Adrenal gland (tissue), 12 donors: ENCODE results near the gene GPHN. TPM values are rescaled to one million over a fixed set of nuclear protein-coding genes. Genes with fewer than 3 reads are reported as not detected.

Experiments used
- DNase-seq, 7 donors: peaks; one replicate each; pipeline ENCODE4 v3.0.0-alpha.2; 2019 to 2020
- H3K27ac ChIP-seq, 5 donors: fragments of 200-600 bp; sonication (generic) in 4 of 5; 1 replicate in 3 of 5; 2 replicates in 2 of 5; pipeline versions ENCODE4 v1.5.1 to v1.8.0; 2016 to 2020; ENCODE audit warnings: mild to moderate bottlenecking in 1 of 5
- H3K27me3 ChIP-seq: fragments of 200-600 bp; 2 replicates; pipeline ENCODE4 v1.8.0; 2021
- H3K36me3 ChIP-seq, 2 donors: fragments of 200-600 bp; replicated peaks in 1 of 2; 1 replicate in 1 of 2; 2 replicates in 1 of 2; pipeline versions ENCODE4 v1.5.1 to v1.8.0; 2018 to 2022
- H3K4me1 ChIP-seq, 2 donors: fragments of 200-600 bp; replicated peaks in 1 of 2; 1 replicate in 1 of 2; 2 replicates in 1 of 2; pipeline versions ENCODE4 v1.5.1 to v1.8.0; 2018 to 2021
- H3K4me3 ChIP-seq, 4 donors: fragments of 200-600 bp; sonication (generic) in 3 of 4; one replicate each; pipeline ENCODE4 v1.5.1; 2016 to 2018
- H3K9me3 ChIP-seq, 3 donors: fragments of 200-600 bp; sonication (generic) in 1 of 3; replicated peaks in 1 of 3; 1 replicate in 2 of 3; 2 replicates in 1 of 3; pipeline versions ENCODE4 v1.5.1 to v1.8.0; 2016 to 2021
- CTCF ChIP-seq, 6 experiments: fragments of 450-650 bp in 4 of 6; fragments of 200-600 bp in 2 of 6; sonication (generic) in 1 of 6; IDR thresholded peaks; 1 replicate in 5 of 6; 2 replicates in 1 of 6; pipeline versions ENCODE4 v1.5.1 to v1.8.0; 2016 to 2021; ENCODE audit warnings: antibody characterized with exemption in 6 of 6, mild to moderate bottlenecking in 2 of 6, moderate library complexity in 1 of 6
- POLR2A ChIP-seq, 2 donors: fragments of 450-650 bp; IDR thresholded peaks; one replicate each; pipeline ENCODE4 v1.6.1; 2017; ENCODE audit warnings: antibody characterized with exemption in 2 of 2, mild to moderate bottlenecking in 2 of 2, moderate library complexity in 1 of 2
- WGBS, 4 donors: extraction: QIAGEN DNeasy Blood & Tissue Kit in 2 of 4; methylation state at CpG; one replicate each; pipeline versions ENCODE4 v1.1.5 to v1.1.7; 2013 to 2017; 5-methylcytosine and 5-hydroxymethylcytosine counted together
- intact Hi-C, 2 donors: fragments of 100-400 bp; cut with DNase I; formaldehyde crosslinking; loops; one replicate each; pipeline versions ENCODE4 v1.14.1 to v1.15.0; 2022 to 2023
- polyA plus RNA-seq, 3 donors: library from polyadenylated mRNA; stranded (reverse); fragments of 200-250 nt in 2 of 3; fragments of 350-450 nt in 1 of 3; fragmentation: Illumina TruSeq in 1 of 3; extraction: RNeasy Lipid Tissue Mini Kit (QIAGEN cat#74804) in 1 of 3; gene quantifications; one replicate each; pipeline ENCODE4 v1.2.3, GENCODE V29; 2013 to 2014
- total RNA-seq, 9 donors: library from RNA; depleted of rRNA in 4 of 9; stranded (reverse); fragments of >200 nt in 4 of 9; fragments of 120-200 nt in 1 of 9; fragmentation: NEBNext Ultra II Directional in 1 of 9; extraction: Animal tissue kit (Norgen Biotek cat#: 25700) in 1 of 9; gene quantifications; one replicate each; pipeline versions ENCODE4 v1.1.0 to v1.2.4, GENCODE V29; 2013 to 2023
- donor health status: healthy with polysubstance abuse.
- donor health status: Bipolar disorder and iron deficiency.
- donor health status: DM: yes; HTN: yes; CAD: no.
- donor health status: DM: no; HTN: no; CAD: no.
- donor health status: DM: no; HTN: no; CAD: no.
- donor health status: DM: yes; HTN: yes; CAD: no.

The GPHN gene
- total and polyA plus RNA-seq, 12 donors: 12.5 to 41.0 (median 24.0) TPM

GRCh38 chr14:66965831-66966230 is 457.9 kb downstream of the GPHN start:
- TF ChIP-seq POLR2A (IDR thresholded peaks at IDR 0.05): no peak
- no peak for TF ChIP-seq CTCF (IDR thresholded peaks at IDR 0.05)
- intact Hi-C loops: no loop called here

GRCh38 chr14:66972469-66972868 is 464.5 kb downstream of the GPHN start:
- no peaks in the 10 kb centered on the region for H3K27me3 ChIP-seq
- WGBS, 4 donors: 90 to 98% (median 96%) methylated on average over 1 of the region's 1 CpG
- no peak for TF ChIP-seq CTCF (IDR thresholded peaks at IDR 0.05)
- no peak for TF ChIP-seq POLR2A (IDR thresholded peaks at IDR 0.05)
- no peak for DNase-seq
- H3K27ac ChIP-seq: no peak overlapping the region
- intact Hi-C loops: no loop called here
- H3K36me3 ChIP-seq: no peaks in the 10 kb centered on the region
- no peaks in the 10 kb centered on the region for H3K9me3 ChIP-seq
- H3K4me3 ChIP-seq: no peak overlapping the region
- H3K4me1 ChIP-seq: no peaks in the 10 kb centered on the region

More at GRCh38 chr14:66965831-66966230, 457.9 kb downstream of the GPHN start:
- Histone ChIP-seq H3K27me3 (no peaks in the 10 kb centered on the region), H3K9me3 (no peaks in the 10 kb centered on the region), H3K4me3 (no peak overlapping the region), H3K4me1 (no peaks in the 10 kb centered on the region), H3K36me3 (no peaks in the 10 kb centered on the region), H3K27ac (no peak overlapping the region)
- DNase-seq: no peak

DNA sequence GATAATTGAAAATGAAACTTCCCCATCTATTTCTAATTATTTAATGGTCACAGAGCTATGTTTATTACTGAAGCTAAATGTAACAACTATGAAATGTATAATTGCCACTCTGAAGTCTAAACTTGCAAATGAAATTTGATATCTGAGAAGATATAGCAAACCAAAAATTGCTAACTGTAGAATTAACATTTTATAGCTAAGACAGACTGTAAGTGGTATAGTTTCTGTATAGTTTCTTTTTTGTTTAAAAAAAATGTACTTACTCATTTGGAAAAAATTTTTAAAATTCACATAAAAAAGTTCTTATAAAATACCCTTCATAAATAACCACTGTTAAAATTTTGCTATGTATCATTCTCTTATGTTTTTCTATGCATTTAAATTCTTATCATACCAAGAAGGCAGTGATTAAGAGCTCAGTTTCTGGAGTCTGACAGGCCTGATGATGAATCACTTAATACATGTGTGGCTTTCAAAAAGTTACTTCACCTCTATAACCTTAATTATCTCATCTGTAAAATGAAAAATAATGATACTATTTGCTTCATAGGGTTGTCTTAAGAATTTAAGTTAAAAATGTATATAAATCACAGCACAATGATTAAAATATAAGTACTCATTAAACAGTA is 466.6 kb downstream of the GPHN start:
- no peaks in the 10 kb centered on the region for H3K4me1 ChIP-seq
- H3K36me3 ChIP-seq: no peaks in the 10 kb centered on the region
- H3K9me3 ChIP-seq: no peaks in the 10 kb centered on the region
- H3K4me3 ChIP-seq: no peak overlapping the region
- DNase-seq: no peak
- intact Hi-C loops: no loop called here
- no peak overlapping the region for H3K27ac ChIP-seq
- H3K27me3 ChIP-seq: no peaks in the 10 kb centered on the region
- TF ChIP-seq CTCF (IDR thresholded peaks at IDR 0.05) (no peak), POLR2A (IDR thresholded peaks at IDR 0.05) (no peak)

- no peak overlapping the region for H3K4me3 ChIP-seq
- no peak overlapping the region for H3K27ac ChIP-seq
- no peaks in the 10 kb centered on the region for H3K27me3 ChIP-seq
- no peak for TF ChIP-seq CTCF (IDR thresholded peaks at IDR 0.05)
- TF ChIP-seq POLR2A (IDR thresholded peaks at IDR 0.05): no peak
- no peaks in the 10 kb centered on the region for H3K36me3 ChIP-seq
- intact Hi-C loops: no loop called here
- no peak for DNase-seq
- no peaks in the 10 kb centered on the region for H3K4me1 ChIP-seq
- WGBS, 4 donors: 86 to 94% (median 92%) methylated on average over 2 of the region's 2 CpGs
- H3K9me3 ChIP-seq: no peaks in the 10 kb centered on the region
Observed at GRCh38 chr14:66975251-66975650, 467.3 kb downstream of the GPHN start.
